WTC11 (cell line): ENCODE data around the gene ZNF681.

ENCODE experiments used
- ATF2 ChIP-seq: sonication (generic); formaldehyde crosslinking; IDR thresholded peaks from 2 replicates; pipeline ENCODE4 v1.8.1; 2022; ENCODE audit warnings: low read depth, missing genetic modification reagents, borderline replicate concordance
- ATF6 ChIP-seq: sonication (generic); formaldehyde crosslinking; IDR thresholded peaks from 2 replicates; pipeline ENCODE4 v1.8.1; 2023; ENCODE audit warnings: mild to moderate bottlenecking, missing genetic modification reagents
- CREM ChIP-seq: sonication (generic); formaldehyde crosslinking; IDR thresholded peaks from 2 replicates; pipeline ENCODE4 v1.8.1; 2022; ENCODE audit warnings: mild to moderate bottlenecking, missing genetic modification reagents, moderate library complexity
- CTCF ChIP-seq: fragments of 200-600 bp; IDR thresholded peaks from 2 replicates; pipeline ENCODE4 v1.8.0; 2022; ENCODE audit warnings: antibody characterized with exemption
- FOXP1 ChIP-seq: sonication (generic); formaldehyde crosslinking; IDR thresholded peaks from 2 replicates; pipeline ENCODE4 v1.8.0; 2022; ENCODE audit warnings: missing genetic modification reagents, mild to moderate bottlenecking, moderate library complexity, borderline replicate concordance
- GTF2I ChIP-seq: fragments of 250-450 bp; sonication (Bioruptor Pico); conservative IDR thresholded peaks from 2 replicates; pipeline ENCODE4 v1.4.0; 2021; ENCODE audit warnings: mild to moderate bottlenecking
- JUN ChIP-seq: sonication (generic); formaldehyde crosslinking; IDR thresholded peaks from 2 replicates; pipeline ENCODE4 v1.8.0; 2023; ENCODE audit warnings: mild to moderate bottlenecking, missing genetic modification reagents
- NFYB ChIP-seq: sonication (generic); formaldehyde crosslinking; conservative IDR thresholded peaks from 2 replicates; pipeline ENCODE4 v1.8.0; 2022; ENCODE audit warnings: low read depth, missing genetic modification reagents
- NR1H2 ChIP-seq: sonication (generic); formaldehyde crosslinking; IDR thresholded peaks from 2 replicates; pipeline ENCODE4 v1.9.0; 2021; ENCODE audit warnings: mild to moderate bottlenecking, moderate library complexity, missing genetic modification reagents
- TEAD4 ChIP-seq: sonication (generic); formaldehyde crosslinking; IDR thresholded peaks from 2 replicates; pipeline ENCODE4 v1.8.0; 2022; ENCODE audit warnings: mild to moderate bottlenecking, missing genetic modification reagents
- USF2 ChIP-seq: sonication (generic); formaldehyde crosslinking; IDR thresholded peaks from 2 replicates; pipeline ENCODE4 v1.8.1; 2023; ENCODE audit warnings: mild to moderate bottlenecking, missing genetic modification reagents, moderate library complexity
- ZNF512 ChIP-seq: sonication (generic); formaldehyde crosslinking; IDR thresholded peaks from 2 replicates; pipeline ENCODE4 v1.8.1; 2022; ENCODE audit warnings: missing genetic modification reagents, borderline replicate concordance

- TF ChIP-seq CTCF, result no peak
- no peak for TF ChIP-seq GTF2I (CRISPR knock-in tag)
- no peak for TF ChIP-seq ZNF512 (CRISPR knock-in tag)
- TF ChIP-seq JUN (CRISPR knock-in tag), result no peak
- TF ChIP-seq USF2 (CRISPR knock-in tag), result no peak
- no peak for TF ChIP-seq ATF6 (CRISPR knock-in tag)
- TF ChIP-seq CREM (CRISPR knock-in tag), result no peak
- no peak for TF ChIP-seq NFYB (CRISPR knock-in tag)
- TF ChIP-seq ATF2 (CRISPR knock-in tag), result no peak
- no peak for TF ChIP-seq FOXP1 (CRISPR knock-in tag)
- no peak for TF ChIP-seq NR1H2 (CRISPR knock-in tag)
- TF ChIP-seq TEAD4 (CRISPR knock-in tag), result no peak
These were observed 3.8 kb upstream of the ZNF681 start for GRCh38 chr19:23762548-23762883.
